CD4-positive, alpha-beta T cell treated with Interleukin-17A for 1 hour (primary cell): ENCODE results near the gene ROBO2.
"Not testable (repeated sequence)": the region's sequence is repeated elsewhere in the genome, so short reads cannot be mapped to it uniquely, and the experiment has no call there.

Source experiments
- DNase-seq: peaks from one replicate; pipeline ENCODE4 v3.0.0-alpha.2; 2020

Gene ROBO2

GRCh38 chr3:77348244-77348855 lies 308.5 kb downstream of the ROBO2 start:
- DNase-seq: no peak

GRCh38 chr3:77354958-77355357 lies 315.1 kb downstream of the ROBO2 start:
- DNase-seq: no peak

- DNase-seq: no peak
These were observed 323.0 kb downstream of the ROBO2 start for GRCh38 chr3:77362936-77363335.

- DNase-seq: no peak
These were observed 325.3 kb downstream of the ROBO2 start for GRCh38 chr3:77365152-77365551.

GRCh38 chr3:77370413-77370812 lies 330.5 kb downstream of the ROBO2 start:
- DNase-seq: no peak

GRCh38 chr3:77372018-77372417 lies 332.1 kb downstream of the ROBO2 start:
- no peak for DNase-seq

GRCh38 chr3:77372634-77373346 lies 332.9 kb downstream of the ROBO2 start:
- DNase-seq: no peak

- DNase-seq: no peak
These were observed 333.7 kb downstream of the ROBO2 start for GRCh38 chr3:77373619-77374018.

- no peak for DNase-seq
These were observed 336.6 kb downstream of the ROBO2 start for GRCh38 chr3:77376511-77376910.

GRCh38 chr3:77377717-77378116 lies 337.8 kb downstream of the ROBO2 start:
- no peak for DNase-seq

GRCh38 chr3:77380136-77380535 lies 340.2 kb downstream of the ROBO2 start:
- DNase-seq: no peak

GRCh38 chr3:77381431-77381830 lies 341.5 kb downstream of the ROBO2 start:
- DNase-seq: no peak

GRCh38 chr3:77392181-77392580 lies 352.3 kb downstream of the ROBO2 start:
- DNase-seq: no peak

- DNase-seq: no peak
These were observed 354.1 kb downstream of the ROBO2 start for GRCh38 chr3:77394046-77394445.

- no peak for DNase-seq
These were observed 365.0 kb downstream of the ROBO2 start for GRCh38 chr3:77404871-77405270.

GRCh38 chr3:77407441-77407840 lies 367.5 kb downstream of the ROBO2 start:
- no peak for DNase-seq

GRCh38 chr3:77410334-77410733 lies 370.4 kb downstream of the ROBO2 start:
- DNase-seq: not testable (repeated sequence)

- no peak for DNase-seq
These were observed 371.4 kb downstream of the ROBO2 start for GRCh38 chr3:77411334-77411733.

- DNase-seq: no peak
These were observed 372.1 kb downstream of the ROBO2 start for GRCh38 chr3:77412021-77412438.

- no peak for DNase-seq
These were observed 372.7 kb downstream of the ROBO2 start for GRCh38 chr3:77412584-77412983.

GRCh38 chr3:77414881-77415280 lies 375.0 kb downstream of the ROBO2 start:
- no peak for DNase-seq

GRCh38 chr3:77420336-77420735 lies 380.4 kb downstream of the ROBO2 start:
- no peak for DNase-seq

- DNase-seq: no peak
These were observed 382.0 kb downstream of the ROBO2 start for GRCh38 chr3:77421916-77422315.

- DNase-seq: no peak
These were observed 386.6 kb downstream of the ROBO2 start for GRCh38 chr3:77426531-77426930.

GRCh38 chr3:77427528-77427927 lies 387.6 kb downstream of the ROBO2 start:
- DNase-seq: no peak
